GM21619 (cell line): Measurements from ENCODE around the gene RPS6KL1.

Experiments used
- ATAC-seq: cut with Tn5 transposase; IDR thresholded peaks from one replicate; pipeline ENCODE4 v1.9.1; 2021; ENCODE audit not compliant: unreplicated experiment

RPS6KL1 gene

DNA sequence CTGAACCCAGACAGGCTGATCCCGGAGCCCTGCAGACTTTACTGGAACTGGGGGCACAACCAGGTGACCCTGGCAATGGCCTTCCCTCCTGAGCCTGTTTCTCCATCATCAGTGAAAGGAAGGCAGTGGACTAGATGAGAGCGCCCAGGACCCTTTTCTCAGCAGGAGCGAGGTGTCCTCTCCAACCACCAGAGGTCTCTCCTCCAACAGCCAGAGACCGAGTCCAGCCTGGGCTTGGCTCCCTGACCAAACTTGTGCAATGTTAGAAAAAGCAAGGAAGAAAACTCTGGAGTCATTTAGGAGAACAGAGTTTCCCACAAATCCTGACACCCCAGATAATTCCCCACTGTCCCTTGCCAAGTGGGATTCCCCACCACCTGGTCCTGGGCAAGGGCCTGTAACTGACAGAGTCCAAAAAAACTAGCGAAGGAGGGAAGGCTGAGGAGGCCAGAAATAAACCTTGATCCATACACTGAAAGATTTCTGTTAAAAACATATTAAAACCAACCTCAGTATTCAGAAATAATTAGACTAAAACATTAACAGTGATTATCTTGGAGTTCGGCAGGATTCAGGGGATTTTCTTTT, 9.0 kb downstream of the RPS6KL1 start:
- no peak for ATAC-seq

DNA sequence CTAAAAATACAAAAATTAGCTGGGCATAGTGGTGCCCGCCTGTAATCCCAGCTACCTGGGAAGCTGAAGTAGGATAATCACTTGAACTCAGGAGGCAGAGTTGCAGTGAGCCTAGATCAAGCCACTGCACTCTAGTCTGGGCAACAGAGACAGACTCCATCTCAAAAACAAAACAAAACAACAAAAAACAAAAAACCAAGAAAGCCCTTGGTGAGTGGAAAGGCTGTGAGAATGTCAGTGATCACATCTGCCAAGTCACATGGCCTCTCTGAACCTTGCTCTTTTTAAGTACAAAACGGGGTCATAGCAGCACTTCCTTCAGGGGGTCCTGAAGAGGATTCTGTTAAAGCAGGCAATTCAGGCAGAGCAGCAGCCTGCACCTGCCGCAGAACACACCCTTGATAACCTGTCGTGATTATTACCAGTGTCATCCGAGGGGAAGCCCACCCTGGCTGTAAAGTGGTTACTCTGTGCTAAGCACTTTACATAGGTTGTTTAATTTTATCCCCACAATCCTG, 9.6 kb downstream of the RPS6KL1 start:
- ATAC-seq, result no peak

DNA sequence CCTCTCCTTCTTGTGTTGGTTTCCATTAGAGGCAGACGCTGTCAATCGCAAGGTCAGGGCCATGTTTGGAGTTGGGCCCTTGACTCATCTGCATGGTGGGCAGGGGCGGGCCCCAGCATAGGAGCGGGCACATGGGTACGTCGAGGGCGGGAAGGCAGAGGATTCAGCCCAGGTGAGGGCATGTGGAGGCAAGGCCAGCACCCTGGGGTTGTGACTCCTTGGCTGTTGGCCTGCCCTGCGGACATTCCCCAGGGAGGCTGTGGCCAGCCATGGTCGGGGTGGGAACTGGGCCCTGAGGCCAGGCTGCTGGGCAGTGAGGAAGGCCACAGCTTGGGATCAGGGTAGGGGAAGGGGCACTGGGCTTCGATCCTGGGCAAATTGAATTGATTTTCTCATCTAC, 10.3 kb downstream of the RPS6KL1 start:
- no peak for ATAC-seq

DNA sequence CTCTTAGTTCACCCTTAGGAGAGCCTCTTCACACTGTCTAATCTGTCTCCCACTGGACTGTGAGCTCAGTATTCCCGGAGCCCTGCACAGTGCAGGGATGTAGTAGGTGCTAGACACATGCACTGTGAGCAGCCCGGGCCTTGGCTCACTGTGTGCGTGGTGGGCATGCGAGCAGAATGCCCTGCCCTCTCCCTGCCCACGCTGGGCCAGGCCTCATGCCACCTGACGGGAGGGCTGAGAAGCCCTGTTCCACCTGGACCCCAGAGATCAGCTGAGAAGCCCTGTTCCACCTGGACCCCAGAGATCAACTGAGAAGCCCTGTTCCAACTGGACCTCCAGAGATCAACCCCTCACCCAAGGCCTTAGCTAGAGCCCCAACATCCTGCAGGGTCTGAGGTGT, 10.9 kb downstream of the RPS6KL1 start:
- ATAC-seq, result no peak

DNA sequence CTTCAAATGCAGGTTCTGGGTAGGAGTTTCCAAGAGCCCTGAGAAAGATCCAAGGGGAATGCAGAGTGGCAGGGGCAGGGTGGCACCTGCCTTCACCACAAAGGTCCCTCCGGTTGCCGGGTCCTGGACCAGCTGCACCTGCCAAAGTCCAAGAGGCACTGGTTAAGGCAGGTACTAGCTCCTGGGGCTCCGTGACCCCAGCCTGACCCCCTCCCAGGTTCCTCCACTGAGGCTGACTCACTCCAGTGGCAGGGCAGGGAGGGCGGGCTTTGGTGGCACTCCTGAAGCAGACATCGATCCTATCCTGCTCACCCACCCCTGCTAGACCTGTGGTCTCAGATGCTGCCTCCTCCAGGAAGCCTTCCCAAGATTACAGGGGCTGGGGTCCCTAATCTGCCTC, 11.4 kb downstream of the RPS6KL1 start:
- ATAC-seq, result no peak

DNA sequence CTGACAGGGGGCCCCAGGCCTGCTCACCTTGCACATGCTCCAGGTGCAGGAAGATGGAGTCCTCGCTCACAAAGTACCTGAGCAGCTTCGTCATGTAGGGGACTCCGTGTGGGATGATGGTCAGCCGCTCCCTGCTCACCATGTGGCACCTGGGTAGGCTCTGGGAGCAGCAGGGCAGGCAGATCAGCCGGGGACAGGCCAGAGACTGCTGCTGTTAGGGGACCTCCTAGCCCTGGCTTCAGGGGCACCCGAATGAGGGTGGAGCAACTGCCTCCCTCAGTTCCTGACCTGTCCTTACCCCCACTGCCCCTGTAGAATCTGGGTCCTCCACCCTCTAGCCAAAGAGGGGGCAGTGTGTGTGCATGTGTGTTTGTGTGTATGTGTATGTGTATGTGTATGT, 11.8 kb downstream of the RPS6KL1 start:
- no peak for ATAC-seq

DNA sequence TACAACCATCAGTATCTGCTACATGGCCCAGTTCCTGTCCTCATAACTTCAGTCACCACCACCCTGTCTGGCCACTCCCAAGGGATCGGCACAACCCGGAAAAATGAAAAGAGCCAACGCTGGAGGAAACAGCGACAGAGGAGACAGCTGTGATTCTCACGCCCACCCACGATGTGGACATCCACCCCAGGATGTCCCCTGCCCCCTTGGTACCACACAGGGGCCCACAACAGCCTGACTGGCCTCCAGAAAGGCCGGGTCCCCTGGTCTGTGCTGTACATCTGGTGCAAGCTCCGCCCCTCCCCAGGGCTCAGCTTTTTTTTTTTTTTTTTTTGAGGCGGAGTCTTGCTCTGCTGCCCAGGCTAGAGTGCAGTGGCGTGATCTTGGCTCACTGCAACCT, 12.5 kb downstream of the RPS6KL1 start:
- no peak for ATAC-seq

DNA sequence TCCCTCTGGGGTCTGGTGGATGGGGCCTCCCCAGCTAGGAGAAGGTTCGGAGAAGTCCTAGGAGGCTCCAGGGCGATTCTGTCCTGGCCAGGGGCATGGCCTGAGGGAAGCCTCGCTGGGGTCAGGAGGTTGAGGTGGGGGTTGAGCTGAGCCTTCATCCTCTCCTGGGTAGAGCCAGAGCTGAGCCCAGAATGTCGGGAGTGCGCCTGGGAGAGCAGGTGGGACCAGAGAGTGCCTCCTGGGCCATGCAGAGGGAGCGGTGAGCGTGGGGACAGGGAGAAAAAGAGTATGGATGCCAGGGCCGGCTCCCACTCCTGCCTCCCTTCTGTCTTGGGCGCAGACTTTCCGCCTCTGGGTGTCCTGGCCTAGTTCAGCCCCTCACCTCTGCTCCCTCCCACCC, 13.1 kb downstream of the RPS6KL1 start:
- ATAC-seq, result no peak

DNA sequence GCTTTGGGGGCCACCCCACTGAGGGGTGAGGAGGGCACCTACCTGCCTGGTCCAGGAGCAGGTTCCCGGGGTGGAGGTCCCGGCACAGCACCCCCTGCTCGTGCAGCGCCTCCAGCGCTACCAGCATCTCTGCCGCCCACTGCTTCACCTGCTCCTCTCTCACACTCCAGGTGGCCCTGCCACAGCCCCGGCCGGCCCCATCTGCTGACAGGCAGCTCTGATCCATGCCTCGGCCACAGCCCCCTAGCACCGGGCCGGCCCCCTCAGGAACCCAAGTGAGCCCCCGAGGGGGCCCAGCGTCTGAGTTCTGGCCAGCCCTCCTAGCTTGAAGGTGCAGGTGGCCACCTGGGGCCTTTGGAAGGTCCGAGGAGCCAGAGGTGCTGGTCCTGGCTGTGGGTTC, 13.6 kb downstream of the RPS6KL1 start:
- ATAC-seq, result no peak

DNA sequence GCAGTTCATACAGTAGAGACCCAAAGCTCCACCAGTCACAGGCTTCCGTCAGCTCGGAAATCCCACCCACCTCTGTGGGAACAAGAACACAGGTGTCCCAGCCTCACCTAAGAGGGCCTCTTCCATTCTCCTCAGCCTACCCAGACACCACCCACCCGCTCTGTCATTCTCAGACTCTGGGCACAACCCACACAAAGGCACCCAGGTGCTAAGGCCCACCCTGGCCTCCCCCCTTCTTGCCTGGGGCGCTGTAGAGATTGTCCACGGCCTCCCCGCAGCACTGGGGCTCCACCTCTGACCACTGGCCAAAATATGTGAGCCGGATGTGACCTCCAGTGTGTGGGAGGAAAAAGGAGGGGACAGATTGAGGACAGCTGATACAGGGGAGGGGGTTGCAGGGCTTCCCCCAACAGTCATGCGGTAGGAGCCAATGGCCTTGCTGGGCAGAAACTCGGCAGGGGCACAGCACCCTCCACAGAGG, 14.2 kb downstream of the RPS6KL1 start:
- no peak for ATAC-seq

DNA sequence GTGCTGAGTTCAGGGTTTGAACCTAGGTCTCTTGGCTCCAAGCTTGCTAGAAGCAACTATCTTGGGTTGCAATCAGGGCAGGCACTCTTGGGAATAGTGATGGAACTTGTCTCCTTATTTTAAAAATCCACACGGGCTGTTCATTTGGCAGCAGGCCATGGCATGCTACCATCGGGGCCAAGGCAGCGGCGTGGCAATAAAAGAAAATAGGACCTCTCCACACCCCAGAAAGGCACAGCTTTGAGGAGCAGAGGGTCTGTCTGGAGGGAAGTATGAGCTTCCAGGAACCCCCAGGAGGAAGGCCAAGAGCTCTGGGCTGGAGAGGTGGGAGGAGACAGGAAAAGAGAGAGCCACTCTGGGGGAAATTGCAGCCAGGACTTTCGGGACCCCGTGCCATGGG, 15.3 kb downstream of the RPS6KL1 start:
- no peak for ATAC-seq

DNA sequence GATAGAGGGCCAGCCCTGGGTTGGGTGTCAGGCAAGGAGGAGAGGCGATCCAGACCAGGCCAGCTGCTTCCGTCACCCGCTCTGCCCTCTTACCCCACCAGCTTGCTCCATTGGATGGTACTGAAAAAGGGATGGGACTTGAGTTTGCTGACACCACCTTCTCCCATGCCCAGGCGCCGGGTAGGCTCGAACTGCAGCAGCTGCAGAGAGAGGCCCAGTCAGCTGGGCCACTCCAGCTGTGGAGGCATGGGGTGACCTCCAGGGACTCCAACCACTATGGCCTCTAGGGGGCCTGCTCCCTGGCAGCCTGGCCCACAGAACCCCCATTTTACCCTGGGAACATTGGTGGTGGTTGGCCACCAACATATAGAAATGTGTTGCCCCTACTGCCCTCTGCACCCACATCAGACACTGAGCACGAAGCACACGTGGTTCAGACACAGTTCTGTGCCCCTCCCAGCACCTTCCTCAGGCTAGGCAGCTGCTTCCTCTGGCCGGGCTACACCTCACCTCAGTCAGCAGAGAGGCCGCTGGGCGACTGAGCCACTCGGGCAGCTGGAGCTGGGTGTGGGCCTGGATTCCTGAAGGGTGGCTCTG, 16.0 kb downstream of the RPS6KL1 start:
- no peak for ATAC-seq

DNA sequence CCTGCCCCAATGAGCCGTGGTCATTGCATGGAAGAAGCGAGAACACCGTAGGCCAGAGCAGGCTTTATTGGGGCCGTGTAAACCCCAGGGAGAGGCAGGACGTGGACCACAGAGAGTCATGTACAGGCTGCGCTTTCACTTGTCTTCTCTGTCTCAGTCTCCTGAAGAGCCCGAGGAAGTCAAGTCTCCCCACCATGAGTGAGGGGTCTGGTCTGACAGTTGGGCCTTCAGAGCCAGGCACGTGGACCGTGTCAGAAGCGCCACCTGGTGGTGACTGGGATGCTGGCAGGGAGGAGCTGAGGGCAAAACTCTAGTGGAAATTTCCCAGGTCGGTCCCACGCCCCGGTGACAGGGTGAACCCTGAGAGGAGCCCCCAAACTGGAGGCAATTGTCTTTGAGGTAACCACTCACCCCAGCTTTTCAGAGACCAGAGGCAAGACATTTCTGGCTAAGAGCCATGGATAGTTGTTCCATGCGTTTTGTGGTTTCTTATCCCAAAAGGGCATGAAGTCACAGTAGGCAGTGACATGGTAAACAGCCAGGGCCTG, 17.4 kb downstream of the RPS6KL1 start:
- no peak for ATAC-seq

DNA sequence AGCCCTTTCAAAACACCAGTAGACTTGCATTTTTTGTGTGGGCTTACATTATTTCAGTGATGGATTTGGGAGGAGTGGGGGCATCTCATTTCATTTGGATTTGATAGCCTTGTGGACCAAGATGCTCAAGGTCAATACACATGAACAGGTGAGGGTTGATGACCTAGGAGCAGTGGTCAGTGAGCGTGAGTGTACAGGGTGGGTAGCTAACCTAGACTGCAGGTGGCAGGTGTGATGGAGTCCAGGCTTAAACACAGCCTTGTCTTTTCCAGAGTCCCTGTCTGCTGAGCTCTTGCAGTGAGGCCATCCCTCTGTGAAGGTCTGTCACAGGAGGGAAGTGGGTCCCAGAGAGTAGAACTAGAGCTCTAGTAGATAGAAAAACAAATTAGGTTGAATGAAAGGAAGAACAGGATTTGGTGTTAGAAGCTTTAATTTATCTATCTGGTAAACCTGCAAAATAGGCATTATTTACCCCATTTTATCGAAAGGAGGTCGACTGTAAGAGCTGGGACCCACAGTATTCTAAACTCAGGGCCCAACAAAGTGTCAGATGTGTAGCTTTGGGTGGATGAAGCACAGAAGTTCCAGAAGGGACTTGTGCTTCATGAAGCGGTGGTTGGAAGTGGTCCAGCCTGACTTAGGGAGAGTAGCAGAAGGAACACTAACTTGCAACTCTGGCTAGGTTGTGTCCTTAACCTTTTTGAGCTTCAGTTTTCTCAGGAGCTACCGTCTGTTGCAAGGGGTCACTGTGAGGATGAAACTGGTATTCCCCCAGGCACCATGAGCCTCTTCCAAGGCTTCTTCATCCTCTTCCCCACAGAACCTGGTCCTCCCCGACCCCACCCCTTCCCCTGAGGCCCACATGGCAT, 18.2 kb downstream of the RPS6KL1 start:
- ATAC-seq, result no peak

DNA sequence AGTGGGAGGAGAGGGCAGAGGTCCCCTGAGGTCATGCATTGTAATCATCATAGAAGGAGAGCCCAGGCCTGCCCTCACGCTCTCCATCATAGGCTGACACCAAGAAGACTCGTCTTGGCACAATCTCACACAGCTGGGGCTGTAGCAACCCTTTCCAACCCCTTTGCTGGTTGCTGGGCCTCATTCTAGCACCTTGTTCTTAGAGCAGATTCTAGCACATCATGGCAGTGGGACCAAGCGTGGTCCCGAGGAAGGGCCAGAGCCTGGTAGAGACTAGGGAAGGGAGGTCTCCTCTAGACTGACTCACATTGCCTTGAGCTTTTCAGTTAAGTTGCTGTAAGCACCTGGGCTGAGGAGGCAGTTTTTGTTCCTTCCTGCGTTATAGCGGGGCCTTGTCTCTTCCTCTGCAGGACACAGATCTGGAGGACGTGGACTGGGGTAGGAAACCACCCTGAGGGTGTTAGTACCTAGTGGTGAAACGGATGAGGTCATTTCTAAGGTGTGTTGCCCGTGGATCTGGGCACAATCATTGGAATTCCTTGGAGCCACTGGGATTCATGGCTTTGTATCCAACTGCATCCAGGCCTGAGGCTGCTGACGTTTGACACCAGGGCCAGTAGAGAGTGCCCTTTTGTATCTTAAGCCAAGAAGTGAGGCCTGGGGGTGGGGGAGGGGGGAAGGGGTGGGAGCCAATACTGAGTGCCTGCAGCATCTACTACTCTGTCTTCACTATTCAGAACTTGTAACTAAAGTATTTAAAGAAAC, 19.9 kb downstream of the RPS6KL1 start:
- ATAC-seq, result no peak

DNA sequence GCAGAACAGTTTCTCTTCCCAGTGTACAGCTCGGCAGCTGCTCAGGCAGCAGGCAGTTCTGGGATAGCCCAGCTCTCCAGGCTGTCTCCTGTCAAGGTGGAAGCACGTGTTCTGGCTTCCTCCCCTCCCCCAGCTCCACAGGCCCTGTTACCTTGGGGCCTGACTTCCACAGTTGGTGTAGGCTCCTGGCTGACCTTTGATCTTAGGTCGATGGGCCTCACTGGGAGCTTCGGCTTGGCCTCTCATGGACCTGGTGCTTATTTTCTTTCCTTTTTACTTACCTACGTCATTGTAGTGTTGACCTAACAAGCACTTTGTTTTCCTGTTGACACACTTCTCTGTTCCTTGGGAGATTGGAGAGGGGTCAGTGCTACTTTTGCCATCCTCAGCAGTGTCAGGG, 24.4 kb downstream of the RPS6KL1 start:
- ATAC-seq, result no peak

DNA sequence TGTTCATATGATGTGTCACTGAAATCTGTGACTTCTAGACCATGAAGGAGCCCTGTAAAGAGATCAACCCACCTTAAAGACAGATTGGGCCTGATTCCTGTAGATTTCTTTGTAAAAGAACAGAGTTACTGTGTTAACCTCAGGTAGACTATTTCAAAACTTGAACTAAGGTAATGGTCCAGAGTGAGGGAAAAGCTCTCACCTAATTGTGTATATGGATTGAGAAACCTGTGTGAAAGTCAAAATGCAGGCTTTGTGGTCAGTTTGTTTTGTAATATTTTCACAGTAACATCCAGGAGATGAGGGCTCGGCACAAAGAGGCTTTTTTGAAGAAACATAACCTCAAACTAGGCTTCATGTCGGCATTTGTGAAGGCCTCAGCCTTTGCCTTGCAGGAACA, 25.0 kb downstream of the RPS6KL1 start:
- ATAC-seq, result no peak

DNA sequence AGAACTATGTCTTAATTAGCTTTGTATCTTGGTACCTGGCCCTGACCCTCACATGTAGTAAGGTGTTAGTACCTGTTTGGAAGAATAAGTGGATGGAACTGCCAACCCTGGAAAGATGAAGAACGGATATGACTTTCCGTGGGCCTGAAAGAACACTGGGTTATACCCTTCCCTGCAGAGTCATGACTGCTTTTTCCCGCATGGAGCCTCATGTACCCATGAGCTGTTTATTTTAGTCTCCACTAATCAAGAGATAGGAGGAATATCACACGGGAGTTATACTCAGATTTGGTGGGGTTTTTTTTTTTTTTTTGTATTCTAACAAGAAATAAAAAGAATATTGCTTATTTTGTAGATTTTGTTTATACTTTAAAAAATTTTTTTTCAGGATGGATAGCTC, 25.4 kb downstream of the RPS6KL1 start:
- ATAC-seq, result no peak

DNA sequence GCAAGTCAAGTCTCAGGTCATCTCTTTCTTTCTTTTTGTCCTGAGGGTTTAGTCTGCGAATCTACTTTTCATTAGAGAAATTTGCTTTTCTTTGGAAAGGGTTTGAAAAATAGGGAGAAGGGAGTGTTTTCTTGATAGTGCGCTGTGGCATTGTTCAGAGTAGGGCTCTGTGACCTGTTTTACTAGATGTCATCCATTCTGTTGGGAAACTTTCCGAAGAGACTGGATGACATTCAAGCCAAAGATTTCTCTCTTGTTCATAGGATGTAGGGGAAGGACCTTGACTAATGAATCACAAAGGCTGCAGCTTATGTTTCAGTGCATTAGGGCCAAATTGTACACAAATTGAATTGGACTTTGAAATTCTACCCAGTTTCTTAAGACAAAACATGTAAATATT, 26.7 kb downstream of the RPS6KL1 start:
- ATAC-seq, result no peak

DNA sequence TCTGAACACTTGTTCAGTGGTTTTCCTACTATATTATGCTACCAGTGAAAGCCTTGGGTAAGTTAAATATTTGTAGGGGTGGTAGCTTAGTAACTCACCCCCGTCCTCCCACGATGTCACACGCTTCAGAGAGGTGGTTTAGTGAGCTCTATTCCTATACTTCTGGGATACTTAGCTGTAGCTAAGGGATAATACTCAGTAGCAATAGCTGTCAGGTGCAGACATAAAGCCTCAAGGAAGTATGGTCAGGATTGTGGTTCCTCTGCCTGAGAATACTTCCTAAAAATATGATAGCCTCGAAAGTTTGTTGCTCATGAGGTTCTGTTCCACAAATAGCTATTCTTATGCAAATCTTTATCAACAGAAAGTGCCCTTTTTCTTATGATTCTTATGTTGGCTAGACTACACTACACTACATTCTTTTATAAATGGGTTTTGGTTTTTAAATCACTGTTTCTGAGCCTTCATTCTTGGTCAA, 29.4 kb downstream of the RPS6KL1 start:
- peak; percentile 68 for ATAC-seq

DNA sequence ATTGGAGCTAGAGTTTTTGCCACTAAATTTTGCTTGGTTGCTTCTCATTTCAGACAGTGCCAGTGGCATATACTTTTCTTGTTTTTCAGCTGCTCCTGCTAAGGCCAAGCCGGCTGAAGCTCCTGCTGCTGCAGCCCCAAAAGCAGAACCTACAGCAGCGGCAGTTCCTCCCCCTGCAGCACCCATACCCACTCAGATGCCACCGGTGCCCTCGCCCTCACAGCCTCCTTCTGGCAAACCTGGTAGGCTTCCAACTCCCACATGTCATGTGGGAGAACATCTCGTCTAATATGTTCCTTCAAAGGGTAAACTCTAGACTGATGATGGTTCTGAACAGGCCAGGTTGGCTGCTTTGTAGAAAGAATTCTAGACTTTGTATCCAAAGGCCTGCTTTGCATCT, 30.3 kb downstream of the RPS6KL1 start:
- no peak for ATAC-seq
